HAP-1 (cell line): ENCODE results near the gene C2CD3.

ENCODE experiments used
- DNase-seq, 2 experiments: peaks; one replicate each; pipeline ENCODE4 v3.0.0-alpha.2; 2016 to 2020; ENCODE audit warnings: low spot score in 2 of 2
- H3K27me3 ChIP-seq: fragments of 250-450 bp; sonication (Bioruptor Pico); 2 replicates; pipeline ENCODE4 v1.5.1; 2020; ENCODE audit warnings: low read depth, mild to moderate bottlenecking, moderate library complexity
- H3K36me3 ChIP-seq: fragments of 250-450 bp; sonication (Bioruptor Pico); replicated peaks from 2 replicates; pipeline ENCODE4 v1.5.1; 2020; ENCODE audit warnings: mild to moderate bottlenecking
- H3K4me1 ChIP-seq: fragments of 250-450 bp; sonication (Bioruptor Pico); 2 replicates; pipeline ENCODE4 v1.5.1; 2020; ENCODE audit warnings: mild to moderate bottlenecking
- H3K4me3 ChIP-seq: fragments of 250-450 bp; sonication (Bioruptor Pico); 2 replicates; pipeline ENCODE4 v1.5.1; 2020; ENCODE audit warnings: mild to moderate bottlenecking, moderate library complexity
- H3K9me3 ChIP-seq: fragments of 250-450 bp; sonication (Bioruptor Pico); 2 replicates; pipeline ENCODE4 v1.5.1; 2020; ENCODE audit warnings: mild to moderate bottlenecking, moderate library complexity
- in situ Hi-C: fragments of 300-500 bp; cut with MboI; formaldehyde crosslinking; loops from 3 replicates; pipeline ENCODE4 v1.14.3; 2020; ENCODE audit warnings: low sequenced_read_pairs, inconsistent platforms, mixed read lengths

The C2CD3 gene

GRCh38 chr11:74179234-74180052, 8.6 kb upstream of the C2CD3 start:
- no peak for DNase-seq
- in situ Hi-C loops, result no loop called here
- Histone ChIP-seq H3K9me3 (no peaks in the 10 kb centered on the region), H3K27me3 (no peaks in the 10 kb centered on the region), H3K4me3 (no peak overlapping the region), H3K36me3 (peaks cover 4% of the 10 kb centered on the region; the same call in 1 of the 2 replicates), H3K4me1 (no peaks in the 10 kb centered on the region)

GRCh38 chr11:74175920-74176319, 5.1 kb upstream of the C2CD3 start:
- peaks cover 7% of the 10 kb centered on the region; the same call in 1 of the 2 replicates for H3K4me1 ChIP-seq
- in situ Hi-C loops, result no loop called here
- H3K9me3 ChIP-seq, result no peaks in the 10 kb centered on the region
- H3K36me3 ChIP-seq, result peaks cover 4% of the 10 kb centered on the region; the same call in 1 of the 2 replicates
- H3K4me3 ChIP-seq, result no peak overlapping the region
- H3K27me3 ChIP-seq, result no peaks in the 10 kb centered on the region
- no peak for DNase-seq

GRCh38 chr11:74171997-74172396, 1.2 kb upstream of the C2CD3 start:
- peak in 1 of 2 experiments; percentile 15 for DNase-seq
- in situ Hi-C loops, result no loop called here
- H3K36me3 ChIP-seq, result peaks cover 5% of the 10 kb centered on the region
- H3K27me3 ChIP-seq, result no peaks in the 10 kb centered on the region
- peaks cover 9% of the 10 kb centered on the region for H3K4me1 ChIP-seq
- peak overlapping the region; percentile 68 for H3K4me3 ChIP-seq
- H3K9me3 ChIP-seq, result no peaks in the 10 kb centered on the region

- in situ Hi-C loops, result no loop called here
- Histone ChIP-seq H3K27me3 (no peaks in the 10 kb centered on the region), H3K4me3 (peak overlapping the region; percentile 68), H3K4me1 (peaks cover 9% of the 10 kb centered on the region), H3K9me3 (no peaks in the 10 kb centered on the region), H3K36me3 (peaks cover 9% of the 10 kb centered on the region)
- DNase-seq, result no peak
Measured at GRCh38 chr11:74171630-74171968, 797 bp upstream of the C2CD3 start.

GRCh38 chr11:74169738-74170458, 904 bp downstream of the C2CD3 start:
- in situ Hi-C loops, result no loop called here
- Histone ChIP-seq H3K4me3 (peak overlapping the region; percentile 68), H3K36me3 (peaks cover 12% of the 10 kb centered on the region), H3K9me3 (no peaks in the 10 kb centered on the region), H3K27me3 (no peaks in the 10 kb centered on the region), H3K4me1 (peaks cover 9% of the 10 kb centered on the region)
- DNase-seq, result no peak

- H3K36me3 ChIP-seq, result peaks cover 17% of the 10 kb centered on the region
- no peak for DNase-seq
- H3K9me3 ChIP-seq, result no peaks in the 10 kb centered on the region
- H3K27me3 ChIP-seq, result no peaks in the 10 kb centered on the region
- peaks cover 9% of the 10 kb centered on the region for H3K4me1 ChIP-seq
- in situ Hi-C loops, result no loop called here
- no peak overlapping the region for H3K4me3 ChIP-seq
Measured at GRCh38 chr11:74168838-74169237, 2.0 kb downstream of the C2CD3 start.

- no peaks in the 10 kb centered on the region for H3K9me3 ChIP-seq
- in situ Hi-C loops, result no loop called here
- peaks cover 19% of the 10 kb centered on the region for H3K36me3 ChIP-seq
- no peak for DNase-seq
- no peaks in the 10 kb centered on the region for H3K27me3 ChIP-seq
- H3K4me1 ChIP-seq, result peaks cover 5% of the 10 kb centered on the region
- H3K4me3 ChIP-seq, result no peak overlapping the region
Measured at GRCh38 chr11:74162681-74163467, 7.9 kb downstream of the C2CD3 start.

- Histone ChIP-seq H3K36me3 (peaks cover 7% of the 10 kb centered on the region), H3K9me3 (no peaks in the 10 kb centered on the region), H3K4me1 (peaks cover 5% of the 10 kb centered on the region), H3K27me3 (no peaks in the 10 kb centered on the region), H3K4me3 (no peak overlapping the region)
- in situ Hi-C loops, result no loop called here
- no peak for DNase-seq
Measured at GRCh38 chr11:74159642-74160041, 11.2 kb downstream of the C2CD3 start.

GRCh38 chr11:74157169-74157568, 13.6 kb downstream of the C2CD3 start:
- Histone ChIP-seq H3K4me3 (no peak overlapping the region), H3K4me1 (peaks cover 5% of the 10 kb centered on the region), H3K27me3 (no peaks in the 10 kb centered on the region), H3K36me3 (no peaks in the 10 kb centered on the region), H3K9me3 (no peaks in the 10 kb centered on the region)
- no peak for DNase-seq
- in situ Hi-C loops, result no loop called here

GRCh38 chr11:74154620-74155281, 16.1 kb downstream of the C2CD3 start:
- no peak for DNase-seq
- no peaks in the 10 kb centered on the region for H3K27me3 ChIP-seq
- no peaks in the 10 kb centered on the region for H3K36me3 ChIP-seq
- no peaks in the 10 kb centered on the region for H3K4me1 ChIP-seq
- in situ Hi-C loops, result no loop called here
- no peaks in the 10 kb centered on the region for H3K9me3 ChIP-seq
- no peak overlapping the region for H3K4me3 ChIP-seq

GRCh38 chr11:74153224-74153623, 17.6 kb downstream of the C2CD3 start:
- no peaks in the 10 kb centered on the region for H3K36me3 ChIP-seq
- no peaks in the 10 kb centered on the region for H3K27me3 ChIP-seq
- DNase-seq, result no peak
- H3K4me3 ChIP-seq, result no peak overlapping the region
- in situ Hi-C loops, result no loop called here
- H3K4me1 ChIP-seq, result no peaks in the 10 kb centered on the region
- no peaks in the 10 kb centered on the region for H3K9me3 ChIP-seq

GRCh38 chr11:74147199-74147929, 23.4 kb downstream of the C2CD3 start:
- Histone ChIP-seq H3K27me3 (no peaks in the 10 kb centered on the region), H3K4me1 (peaks cover 2% of the 10 kb centered on the region; the same call in 1 of the 2 replicates), H3K9me3 (no peaks in the 10 kb centered on the region), H3K4me3 (no peak overlapping the region), H3K36me3 (no peaks in the 10 kb centered on the region)
- in situ Hi-C loops, result no loop called here
- DNase-seq, result no peak

- in situ Hi-C loops, result no loop called here
- no peak overlapping the region for H3K4me3 ChIP-seq
- no peak for DNase-seq
- peaks cover 16% of the 10 kb centered on the region for H3K4me1 ChIP-seq
- no peaks in the 10 kb centered on the region for H3K9me3 ChIP-seq
- H3K36me3 ChIP-seq, result no peaks in the 10 kb centered on the region
- H3K27me3 ChIP-seq, result no peaks in the 10 kb centered on the region
Measured at GRCh38 chr11:74144592-74144991, 26.2 kb downstream of the C2CD3 start.
